NCI-H2029 treated with DMSO at 0.1 percent for 48 hours (cell line): ENCODE measurements around the gene GORASP1.
A peak's percentile ranks its signal among the peaks of the same experiment; 100 is the strongest.

Experiments used
- DNase-seq: peaks from one replicate; lab custom pipeline; 2025; lab: John Stamatoyannopoulos, UW

Gene GORASP1

DNA sequence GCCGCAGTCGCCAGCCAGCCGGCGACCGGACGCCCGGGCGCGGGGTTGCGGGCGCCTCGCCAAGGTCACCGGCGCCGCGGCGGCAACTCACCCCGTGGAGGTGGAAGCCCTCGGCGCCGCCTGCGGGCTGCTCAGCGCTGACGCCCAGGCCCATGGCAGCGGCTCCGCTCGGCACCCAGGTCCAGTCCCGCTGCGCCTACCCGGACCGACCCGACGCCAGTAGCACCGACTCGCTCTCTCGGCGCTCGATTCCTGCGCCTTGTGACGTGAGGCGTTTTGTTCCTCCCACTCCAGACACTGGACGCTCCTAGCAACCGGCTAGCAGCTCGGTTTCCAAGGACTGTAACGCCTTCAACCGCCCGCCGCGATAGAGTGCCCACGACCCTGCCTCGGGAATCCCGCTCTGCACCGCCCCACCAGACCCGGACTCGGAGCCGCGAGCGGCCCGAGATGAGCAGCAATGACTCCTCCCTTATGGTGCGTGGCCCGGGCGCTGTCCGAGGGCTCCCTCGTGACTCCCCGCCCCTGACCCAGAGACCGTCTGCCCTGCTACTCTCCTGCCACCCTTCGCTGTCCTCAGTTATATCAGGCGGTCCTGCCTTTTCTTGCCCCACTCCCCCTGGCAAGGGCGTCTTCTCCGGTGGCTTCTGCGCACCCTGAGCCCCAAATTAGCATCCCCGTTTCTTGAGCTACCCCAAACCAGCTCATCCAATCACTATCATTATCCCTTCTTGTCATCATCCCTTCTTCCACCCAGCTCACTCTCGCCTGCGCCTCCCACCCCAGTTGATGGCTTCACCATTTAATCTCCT lies at the start of gene GORASP1, which contains the start of gene TTC21A:
GORASP1 (minus strand) TSS at position 240 of the 812 bp plus-strand sequence; CDS start at position 154, 86 bp downstream.
TTC21A (plus strand) TSS at position 293 of the 812 bp plus-strand sequence; CDS start at position 451, 158 bp downstream.
- peak; percentile 67 for DNase-seq

DNA sequence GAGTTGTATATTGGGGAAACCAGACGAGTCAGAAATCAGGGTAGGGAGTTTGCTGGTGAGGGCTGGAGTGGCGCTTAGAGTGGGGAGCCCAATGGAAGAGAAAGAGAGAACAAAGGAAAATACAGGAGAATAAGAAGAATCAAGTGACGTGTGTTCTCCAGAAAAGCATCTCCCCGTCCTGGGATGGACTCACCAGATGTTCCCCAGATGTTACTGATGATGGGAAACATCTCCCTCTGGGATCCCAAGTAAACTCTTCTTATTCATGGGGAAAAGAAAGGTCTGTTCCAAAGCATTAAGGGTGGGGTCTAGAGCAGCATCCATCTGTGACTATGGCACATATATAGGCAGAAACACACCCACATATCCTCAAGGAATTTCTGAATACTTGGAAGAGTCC lies 49.0 kb upstream of the GORASP1 start:
- no peak for DNase-seq

- no peak for DNase-seq
These were observed 47.0 kb upstream of the GORASP1 start for GRCh38 chr3:39154280-39155021.

DNA sequence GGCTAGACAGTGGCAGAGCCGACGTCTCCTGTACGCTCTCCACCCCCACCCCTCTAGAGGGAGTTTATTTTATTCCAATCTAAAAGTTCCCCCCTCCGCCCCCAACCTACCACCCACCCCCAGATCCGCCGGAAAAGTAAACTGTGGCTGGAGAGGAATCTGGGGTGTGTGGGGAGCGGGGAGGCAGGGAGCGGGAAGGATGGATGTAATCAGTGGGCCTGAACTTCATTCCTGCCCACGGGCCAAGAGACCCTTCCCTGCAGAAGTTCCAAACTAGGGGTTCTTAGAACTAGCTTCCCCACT lies 46.5 kb upstream of the GORASP1 start:
- DNase-seq = no peak

- DNase-seq = peak; percentile 8
These were observed 43.6 kb upstream of the GORASP1 start for GRCh38 chr3:39150803-39151631.

GRCh38 chr3:39150148-39150802 lies 42.8 kb upstream of the GORASP1 start:
- no peak for DNase-seq

DNA sequence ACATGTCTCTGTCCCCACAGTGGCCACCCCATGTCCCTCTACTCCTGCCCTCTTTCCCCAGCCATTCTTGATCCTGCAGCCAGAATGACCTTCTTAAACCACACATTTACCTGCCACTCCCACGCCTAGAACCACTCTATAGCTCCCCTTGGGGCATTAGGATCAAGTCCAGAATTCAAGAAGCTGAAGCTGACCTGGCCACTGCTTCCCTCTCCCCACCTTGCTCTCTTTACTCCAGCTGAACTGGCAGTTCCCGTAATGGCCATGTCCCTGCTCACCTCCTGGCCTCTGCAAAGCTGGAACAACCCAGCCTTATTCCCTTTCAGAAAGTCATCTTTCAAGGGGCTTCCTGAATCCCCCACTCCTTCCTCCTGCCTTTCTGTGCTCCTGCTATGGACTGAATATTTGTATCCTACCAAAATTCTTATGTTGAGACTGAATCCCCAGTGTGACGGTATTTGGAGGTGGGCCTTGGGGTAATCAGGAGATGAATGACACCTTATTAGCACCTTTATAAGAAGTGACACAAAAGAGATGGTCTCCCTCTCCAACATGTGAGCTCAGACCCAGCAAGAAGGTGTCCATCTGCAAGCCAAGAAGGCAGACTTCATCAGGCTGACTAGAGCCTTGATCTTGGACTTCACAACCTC lies 42.2 kb upstream of the GORASP1 start:
- DNase-seq = no peak

GRCh38 chr3:39149059-39149455 lies 41.6 kb upstream of the GORASP1 start:
- DNase-seq = no peak

DNA sequence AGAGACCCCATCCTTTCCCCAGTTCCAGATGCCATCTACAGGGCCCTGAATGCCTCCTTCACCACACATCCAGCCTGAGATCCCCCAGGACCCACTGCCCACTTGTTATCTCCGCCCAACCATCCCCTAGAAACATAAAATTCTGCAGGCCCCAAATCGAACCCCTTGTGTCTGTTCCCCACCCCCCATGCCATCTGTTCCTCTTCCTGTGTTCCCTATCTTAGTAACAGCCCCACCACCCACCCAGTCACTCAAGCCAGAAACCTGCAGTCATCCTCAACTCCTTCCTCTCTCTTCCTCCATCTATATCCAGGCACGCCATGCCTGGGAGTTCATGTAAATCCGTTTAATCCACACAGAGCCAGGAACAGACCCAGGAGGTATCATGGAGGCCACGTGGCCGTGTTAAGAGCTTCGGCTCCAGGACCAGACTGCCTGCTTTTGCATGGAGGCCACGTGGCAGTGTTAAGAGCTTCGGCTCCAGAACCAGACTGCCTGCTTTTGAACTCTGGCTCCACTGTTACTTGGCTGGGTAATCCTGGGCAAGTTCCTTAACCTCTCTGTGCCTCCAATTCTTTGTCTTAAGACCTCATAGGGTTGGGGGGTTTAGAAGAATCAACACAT lies 41.1 kb upstream of the GORASP1 start:
- DNase-seq = no peak

GRCh38 chr3:39147711-39148434 lies 40.4 kb upstream of the GORASP1 start:
- DNase-seq = no peak

- DNase-seq = no peak
These were observed 39.5 kb upstream of the GORASP1 start for GRCh38 chr3:39146611-39147591.

DNA sequence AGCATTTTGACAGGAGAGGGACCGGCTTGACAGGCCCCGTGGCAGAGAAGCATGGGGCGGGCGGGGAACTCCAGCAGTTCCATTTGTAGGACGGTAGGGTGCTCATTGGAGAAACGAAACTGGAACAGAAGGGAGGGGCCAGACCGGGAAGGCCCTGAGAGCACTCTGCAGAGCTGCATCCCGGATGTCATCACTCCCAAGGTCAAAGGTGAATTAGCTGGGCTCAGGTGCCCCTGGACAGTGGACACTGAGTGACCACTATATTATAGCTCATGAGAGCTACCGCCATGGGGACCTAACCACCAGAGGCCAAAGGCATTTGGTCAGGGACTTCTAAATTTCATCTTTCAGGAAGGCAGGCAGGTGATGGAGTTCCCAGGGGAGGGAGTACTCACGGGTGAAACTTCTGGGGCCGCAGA lies 38.7 kb upstream of the GORASP1 start:
- no peak for DNase-seq

- no peak for DNase-seq
These were observed 37.4 kb upstream of the GORASP1 start for GRCh38 chr3:39144748-39145380.

GRCh38 chr3:39144095-39144747 lies 36.8 kb upstream of the GORASP1 start:
- DNase-seq = peak; percentile 73

- DNase-seq = no peak
These were observed 35.8 kb upstream of the GORASP1 start for GRCh38 chr3:39143051-39143885.

- DNase-seq = peak; percentile 71
These were observed 34.6 kb upstream of the GORASP1 start for GRCh38 chr3:39142067-39142466.
